Measurements from ENCODE around the gene OSBPL10. TPM values are rescaled to one million over a fixed set of nuclear protein-coding genes. Genes with fewer than 3 reads are reported as not detected.
A peak's percentile ranks its signal among the peaks of the same experiment; 100 is the strongest.
"Not testable (repeated sequence)": the region's sequence is repeated elsewhere in the genome, so short reads cannot be mapped to it uniquely, and the experiment has no call there.

Gene OSBPL10
- total and polyA plus RNA-seq, 5 experiments from 2014 or later, result 0.03 to 11.2 (median 0.08) TPM

DNA sequence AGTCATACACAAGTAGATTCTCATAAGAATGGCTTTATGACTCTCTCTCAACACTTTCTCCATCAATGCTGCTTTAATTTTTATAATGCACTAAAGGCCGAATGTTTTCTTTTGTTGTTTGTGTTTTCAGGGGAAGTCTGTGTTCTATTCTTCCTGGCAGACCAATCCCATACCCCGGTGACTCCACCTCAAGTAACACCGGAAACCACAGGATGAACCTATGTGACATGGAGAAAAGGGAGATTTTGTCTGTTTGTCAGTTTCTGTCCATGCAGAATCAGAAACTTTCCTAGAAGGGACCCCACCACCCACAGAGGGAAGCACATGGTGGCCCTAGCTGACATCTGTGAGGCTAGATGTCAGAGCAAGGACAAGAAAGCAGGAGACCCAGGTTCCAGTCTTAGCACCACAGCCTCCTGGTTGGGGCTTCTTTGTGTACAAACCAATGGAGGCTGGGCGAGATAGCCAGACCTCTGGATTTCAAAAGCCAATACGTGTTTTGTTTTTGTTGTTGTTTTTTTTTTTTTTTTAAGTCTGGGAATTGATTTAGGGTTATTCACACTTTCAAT lies 109.0 kb downstream of the OSBPL10 start:
- ATAC-seq (no peak), DNase-seq (no peak)
- POLR2A ChIA-PET, result interaction anchor here (0.9 kb wide), 1 partner anchor 11 kb away, joined by 3 read pairs; no protein-coding TSS in a partner anchor
- Mint-ChIP-seq H3K27ac (no peak overlapping the region), H3K4me1 (no peaks in the 10 kb centered on the region), H3K27me3 (peaks cover 0 to 10% (median 0%) of the 10 kb centered on the region in 5 donors), H3K4me3 (no peak overlapping the region), H3K36me3 (no peaks in the 10 kb centered on the region), H3K9me3 (no peaks in the 10 kb centered on the region)

DNA sequence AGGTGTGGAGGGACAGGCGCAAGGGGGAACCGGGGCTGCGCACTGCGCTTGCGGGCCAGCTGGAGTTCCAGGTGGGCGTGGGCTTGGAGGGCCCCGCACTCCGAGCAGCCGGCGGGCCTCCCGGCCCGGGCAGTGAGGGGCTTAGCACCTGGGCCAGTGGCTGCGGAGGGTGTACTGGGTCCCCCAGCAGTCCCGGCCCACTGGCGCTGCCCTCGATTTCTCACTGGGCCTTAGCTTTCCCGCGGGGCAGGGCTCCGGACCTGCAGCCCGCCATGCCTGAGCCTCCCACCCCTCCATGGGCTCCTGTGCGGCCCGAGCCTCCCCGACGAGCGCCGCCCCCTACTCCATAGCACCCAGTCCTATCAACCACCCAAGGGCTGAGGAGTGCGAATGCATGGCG lies 111.0 kb downstream of the OSBPL10 start:
- DNase-seq, H3K4me3 Mint-ChIP-seq, H3K27ac Mint-ChIP-seq, H3K9me3 Mint-ChIP-seq, ATAC-seq, POLR2A ChIA-PET, H3K36me3 Mint-ChIP-seq, H3K4me1 Mint-ChIP-seq, H3K27me3 Mint-ChIP-seq: not testable (repeated sequence)

DNA sequence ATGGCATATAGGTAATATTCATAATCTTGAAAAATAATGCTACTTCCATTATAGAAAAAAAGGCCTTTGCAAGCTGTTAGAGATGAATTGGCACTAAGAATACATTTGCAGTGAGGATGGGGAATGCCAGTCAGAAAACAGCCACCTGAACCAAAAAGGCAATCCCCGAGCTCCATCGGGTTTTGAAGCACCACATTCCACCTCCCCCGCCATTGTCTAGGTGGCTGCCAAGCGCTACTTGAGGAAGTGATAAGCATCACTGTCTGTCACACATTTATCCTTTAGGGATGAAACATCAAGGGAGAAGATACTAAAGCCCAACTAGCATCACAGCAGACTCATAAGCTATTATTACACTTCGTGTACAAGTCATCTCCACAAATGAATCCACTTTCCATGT lies 112.8 kb downstream of the OSBPL10 start:
- DNase-seq, result no peak
- Mint-ChIP-seq H3K4me1 (no peaks in the 10 kb centered on the region), H3K4me3 (no peak overlapping the region), H3K27ac (no peak overlapping the region), H3K9me3 (no peaks in the 10 kb centered on the region), H3K36me3 (no peaks in the 10 kb centered on the region), H3K27me3 (peaks cover 0 to 10% (median 0%) of the 10 kb centered on the region in 5 donors)
- no peak for ATAC-seq
- POLR2A ChIA-PET, result no interaction called here

DNA sequence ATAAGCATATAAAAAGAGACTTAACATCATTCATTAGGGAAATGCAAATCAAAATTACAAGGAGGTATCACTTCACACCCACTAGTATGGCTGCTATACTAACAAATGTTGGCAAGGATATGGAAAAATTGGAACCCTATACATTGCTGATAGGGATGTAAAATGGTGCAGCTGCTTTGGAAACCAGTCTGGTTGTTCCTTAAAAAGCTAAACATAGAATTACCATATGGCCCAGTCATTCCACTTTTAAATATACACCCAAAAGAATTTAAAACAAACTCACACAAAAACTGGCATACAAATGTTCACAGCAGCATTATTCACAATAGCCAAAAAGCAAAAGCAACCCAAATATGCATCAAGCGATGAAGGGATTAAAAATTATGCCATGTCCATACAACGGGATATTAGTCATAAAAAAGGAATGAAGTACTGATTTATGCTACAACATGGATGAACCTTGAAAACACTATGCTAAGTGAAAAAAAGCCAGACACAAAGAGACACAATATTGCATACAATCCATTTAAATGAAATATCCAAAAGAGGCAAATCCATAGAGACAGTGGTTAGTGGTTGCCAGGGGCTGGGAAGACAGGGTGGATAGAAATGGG lies 118.3 kb downstream of the OSBPL10 start:
- H3K4me1 Mint-ChIP-seq, result peaks cover 0 to 13% (median 0%) of the 10 kb centered on the region in 4 donors
- H3K4me3 Mint-ChIP-seq, result no peak overlapping the region
- POLR2A ChIA-PET, result no interaction called here
- H3K27me3 Mint-ChIP-seq, result peaks cover 0 to 3% (median 0%) of the 10 kb centered on the region in 5 donors
- no peaks in the 10 kb centered on the region for H3K36me3 Mint-ChIP-seq
- no peak overlapping the region for H3K27ac Mint-ChIP-seq
- DNase-seq (no peak), ATAC-seq (no peak)
- no peaks in the 10 kb centered on the region for H3K9me3 Mint-ChIP-seq

DNA sequence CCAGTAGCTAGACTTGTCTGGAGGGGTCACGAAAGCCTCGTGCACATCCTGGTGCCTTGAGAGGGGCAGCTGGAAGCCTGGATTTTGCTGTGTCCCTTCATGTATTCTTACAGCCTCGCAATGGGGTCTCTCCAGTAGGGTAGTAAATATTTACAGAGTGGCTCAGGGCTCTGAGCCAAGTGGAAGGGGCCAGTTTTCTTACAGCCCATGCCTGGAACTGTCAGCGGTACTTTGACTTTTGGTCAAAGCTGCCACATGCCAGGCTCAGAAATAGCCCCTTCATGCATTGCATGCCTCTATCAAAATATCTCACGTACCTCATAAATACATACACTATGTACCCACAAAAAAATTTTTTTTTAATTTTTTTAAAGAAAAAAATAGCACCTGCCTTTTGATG lies 119.2 kb downstream of the OSBPL10 start:
- peaks cover 0 to 3% (median 0%) of the 10 kb centered on the region in 5 donors for H3K27me3 Mint-ChIP-seq
- POLR2A ChIA-PET, result no interaction called here
- no peak for ATAC-seq

DNA sequence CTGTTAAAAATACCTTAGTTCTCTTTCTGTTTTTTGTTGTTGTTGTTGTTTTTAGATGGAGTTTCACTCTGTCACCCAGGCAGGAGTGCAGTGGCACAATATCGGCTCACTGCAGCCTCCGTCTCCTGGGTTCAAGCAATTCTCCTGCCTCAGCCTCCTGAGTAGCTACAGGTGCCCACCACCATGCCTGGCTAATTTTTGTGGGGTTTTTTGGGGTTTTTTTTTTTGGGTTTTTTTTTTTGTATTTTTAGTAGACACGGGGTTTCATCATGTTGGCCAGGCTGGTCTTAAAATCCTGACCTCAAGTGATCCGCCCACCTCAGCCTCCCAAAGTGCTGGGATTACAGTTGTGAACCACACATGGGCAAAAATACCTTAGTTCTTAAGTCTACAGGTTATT lies 120.4 kb downstream of the OSBPL10 start:
- H3K27ac Mint-ChIP-seq, DNase-seq, H3K27me3 Mint-ChIP-seq, H3K36me3 Mint-ChIP-seq, ATAC-seq, POLR2A ChIA-PET, H3K4me3 Mint-ChIP-seq, H3K9me3 Mint-ChIP-seq: not testable (repeated sequence)
- peaks cover 0 to 13% (median 0%) of the 10 kb centered on the region in 4 donors for H3K4me1 Mint-ChIP-seq

More for the DNA sequence above, 119.2 kb downstream of the OSBPL10 start:
- H3K9me3 Mint-ChIP-seq, result no peaks in the 10 kb centered on the region
- no peaks in the 10 kb centered on the region for H3K36me3 Mint-ChIP-seq
- H3K27ac Mint-ChIP-seq, result no peak overlapping the region
- DNase-seq, result no peak
- no peak overlapping the region for H3K4me3 Mint-ChIP-seq
- peaks cover 0 to 13% (median 0%) of the 10 kb centered on the region in 4 donors for H3K4me1 Mint-ChIP-seq

DNA sequence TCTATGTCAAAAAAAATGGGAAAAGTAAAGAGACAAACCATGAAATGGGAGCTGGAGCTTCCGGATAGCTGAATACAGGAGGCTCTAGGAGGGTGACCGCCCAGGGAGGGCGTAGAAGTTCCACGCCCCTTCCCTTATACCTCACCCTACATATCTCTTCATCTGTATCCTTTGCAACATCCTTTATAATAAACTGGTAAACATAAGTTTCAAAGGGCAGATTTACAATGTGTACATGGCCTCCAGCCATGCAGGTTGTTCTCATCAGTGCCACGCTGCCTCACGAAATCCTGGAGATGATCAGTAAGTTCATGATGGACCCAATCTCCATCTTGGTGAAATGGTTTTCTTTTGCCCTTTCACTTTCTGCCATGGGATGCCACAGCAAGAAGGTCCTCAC lies 121.8 kb downstream of the OSBPL10 start:
- no peaks in the 10 kb centered on the region for H3K36me3 Mint-ChIP-seq
- peaks cover 0 to 3% (median 0%) of the 10 kb centered on the region in 5 donors for H3K27me3 Mint-ChIP-seq
- ATAC-seq (no peak), DNase-seq (no peak)
- POLR2A ChIA-PET, result no interaction called here
- H3K4me1 Mint-ChIP-seq, result peaks cover 0 to 13% (median 0%) of the 10 kb centered on the region in 4 donors
- H3K9me3 Mint-ChIP-seq, result no peaks in the 10 kb centered on the region
- no peak overlapping the region for H3K27ac Mint-ChIP-seq
- H3K4me3 Mint-ChIP-seq, result no peak overlapping the region

DNA sequence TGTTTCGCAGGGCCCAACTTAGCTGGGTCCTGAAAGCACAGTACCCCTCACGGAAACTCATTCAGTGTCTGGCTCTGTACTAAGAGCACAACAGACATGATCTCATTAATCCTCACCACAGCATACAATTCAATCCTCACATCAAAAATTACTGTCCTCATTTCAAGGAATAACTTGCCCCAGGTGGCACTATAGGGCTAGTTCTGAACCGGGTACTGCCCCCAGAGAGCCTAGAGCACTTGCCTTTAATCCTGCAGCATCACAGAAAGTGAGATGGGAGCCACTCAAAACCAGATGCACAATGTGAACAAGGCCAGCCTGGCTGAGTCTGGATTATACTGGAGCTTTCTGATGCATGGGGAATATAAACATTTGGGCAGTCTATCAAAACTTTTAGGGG lies 122.6 kb downstream of the OSBPL10 start:
- Mint-ChIP-seq H3K36me3 (no peaks in the 10 kb centered on the region), H3K9me3 (no peaks in the 10 kb centered on the region), H3K4me3 (no peak overlapping the region), H3K27ac (peak overlapping the region in 2 of 10 donors; percentile 9 to 48), H3K27me3 (peaks cover 0 to 3% (median 0%) of the 10 kb centered on the region in 5 donors), H3K4me1 (peaks cover 0 to 15% (median under 1%) of the 10 kb centered on the region in 4 donors)
- no peak for DNase-seq
- ATAC-seq, result no peak
- POLR2A ChIA-PET, result no interaction called here

DNA sequence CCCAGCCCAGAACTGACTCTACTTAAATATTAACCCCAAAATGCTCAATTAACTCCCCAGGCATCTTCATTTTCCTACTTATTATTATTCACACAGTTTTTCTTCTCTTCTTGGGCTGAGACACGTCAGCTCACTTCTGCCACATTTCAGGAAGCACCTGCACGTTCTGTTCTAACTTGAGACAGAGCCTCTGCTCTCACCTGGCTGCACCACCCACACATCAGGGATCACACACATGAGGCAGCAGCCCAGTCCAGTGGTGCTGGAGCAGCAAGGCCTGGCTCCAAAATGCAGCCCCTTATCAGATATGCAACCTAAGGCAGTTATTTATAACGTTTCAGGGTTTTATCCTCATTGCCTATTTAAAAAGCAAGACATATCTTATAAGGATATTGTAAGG lies 127.5 kb downstream of the OSBPL10 start:
- H3K27ac Mint-ChIP-seq, result no peak overlapping the region
- no peak for ATAC-seq
- POLR2A ChIA-PET, result no interaction called here
- no peak overlapping the region for H3K4me3 Mint-ChIP-seq
- DNase-seq, result no peak
- H3K9me3 Mint-ChIP-seq, result no peaks in the 10 kb centered on the region
- no peaks in the 10 kb centered on the region for H3K27me3 Mint-ChIP-seq
- H3K36me3 Mint-ChIP-seq, result no peaks in the 10 kb centered on the region
- peaks cover 0 to 9% (median 3%) of the 10 kb centered on the region in 4 donors for H3K4me1 Mint-ChIP-seq

DNA sequence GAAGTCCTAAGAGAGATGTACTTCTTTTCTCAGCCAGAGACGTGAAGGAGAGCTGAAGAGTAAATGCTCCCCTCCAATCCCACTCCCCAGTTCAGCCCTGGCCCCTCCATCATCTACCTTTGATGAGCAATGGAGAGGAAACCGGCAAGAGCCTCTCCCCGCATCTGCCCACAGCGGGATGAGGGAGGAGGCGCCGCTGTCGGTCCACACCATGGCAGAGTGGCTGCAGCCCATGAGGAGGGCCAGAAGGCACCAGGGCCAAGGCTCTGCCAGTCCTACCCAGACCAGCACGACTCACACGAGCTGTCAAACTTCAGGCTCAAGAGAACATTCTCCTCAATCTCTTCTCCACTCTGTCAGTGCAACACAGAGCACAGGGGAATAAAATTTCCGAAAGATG lies 129.8 kb downstream of the OSBPL10 start:
- H3K27me3 Mint-ChIP-seq, result peaks cover 0 to 6% (median 2%) of the 10 kb centered on the region in 5 donors
- no peaks in the 10 kb centered on the region for H3K9me3 Mint-ChIP-seq
- POLR2A ChIA-PET, result no interaction called here

DNA sequence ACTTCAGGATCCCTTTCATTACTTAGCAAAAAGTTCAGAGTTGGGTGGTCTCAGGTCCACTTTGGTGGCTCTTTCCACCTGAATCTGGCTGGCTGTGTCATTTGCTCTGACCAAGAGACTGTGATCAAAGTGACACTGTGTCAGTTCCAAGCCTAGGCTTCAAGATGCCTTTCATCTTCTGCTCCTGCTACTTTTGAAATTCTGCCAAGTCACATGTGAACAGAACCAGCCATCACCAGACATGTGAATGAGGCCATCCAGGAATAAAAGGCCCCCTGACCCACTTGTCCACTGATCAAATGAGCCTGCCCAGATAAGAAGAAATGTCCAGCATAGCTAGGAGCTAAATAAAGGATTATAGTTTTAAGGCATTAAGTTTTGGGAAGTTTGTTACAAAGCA lies 132.2 kb downstream of the OSBPL10 start:
- Mint-ChIP-seq H3K4me3 (no peak overlapping the region), H3K4me1 (peaks cover 0 to 9% (median 4%) of the 10 kb centered on the region in 4 donors), H3K27me3 (peaks cover 0 to 6% (median 2%) of the 10 kb centered on the region in 5 donors), H3K27ac (no peak overlapping the region), H3K36me3 (no peaks in the 10 kb centered on the region), H3K9me3 (no peaks in the 10 kb centered on the region)
- POLR2A ChIA-PET, result no interaction called here
- no peak for ATAC-seq
- no peak for DNase-seq

More for the DNA sequence above, 129.8 kb downstream of the OSBPL10 start:
- Mint-ChIP-seq H3K4me1 (peaks cover 0 to 9% (median 3%) of the 10 kb centered on the region in 4 donors), H3K36me3 (no peaks in the 10 kb centered on the region), H3K4me3 (no peak overlapping the region), H3K27ac (no peak overlapping the region)
- no peak for ATAC-seq
- DNase-seq, result no peak

DNA sequence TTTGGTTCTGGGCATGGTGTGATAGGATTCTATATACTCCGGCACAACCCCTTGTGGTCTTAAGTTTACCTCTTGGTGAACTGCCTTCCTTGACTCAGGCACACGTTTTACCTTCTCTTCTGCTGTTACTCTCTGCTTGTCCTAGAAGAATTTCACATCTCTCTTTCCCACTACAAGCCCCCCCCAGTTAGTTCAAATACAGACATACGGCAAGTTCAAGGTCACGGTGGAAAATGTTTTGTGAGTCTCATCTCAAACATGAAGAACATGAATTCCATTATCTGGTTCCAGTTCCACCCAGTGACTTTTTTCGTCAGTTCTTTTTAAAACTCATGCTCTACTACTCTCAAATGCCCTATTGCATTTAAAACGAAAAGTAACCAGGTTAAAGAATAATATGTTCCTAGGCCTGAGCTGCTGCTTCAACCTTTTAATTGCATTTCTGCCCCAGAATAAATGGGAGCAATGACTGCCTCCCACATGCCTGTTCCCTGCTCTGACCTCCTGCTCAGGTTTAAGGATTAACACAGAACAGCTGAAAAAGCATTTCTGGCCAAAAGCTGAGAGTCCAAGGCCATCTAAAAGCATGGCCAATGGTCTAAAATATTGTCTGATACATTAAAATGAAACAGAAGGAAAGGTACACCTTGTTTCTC lies 132.8 kb downstream of the OSBPL10 start:
- H3K9me3 Mint-ChIP-seq, result no peaks in the 10 kb centered on the region

DNA sequence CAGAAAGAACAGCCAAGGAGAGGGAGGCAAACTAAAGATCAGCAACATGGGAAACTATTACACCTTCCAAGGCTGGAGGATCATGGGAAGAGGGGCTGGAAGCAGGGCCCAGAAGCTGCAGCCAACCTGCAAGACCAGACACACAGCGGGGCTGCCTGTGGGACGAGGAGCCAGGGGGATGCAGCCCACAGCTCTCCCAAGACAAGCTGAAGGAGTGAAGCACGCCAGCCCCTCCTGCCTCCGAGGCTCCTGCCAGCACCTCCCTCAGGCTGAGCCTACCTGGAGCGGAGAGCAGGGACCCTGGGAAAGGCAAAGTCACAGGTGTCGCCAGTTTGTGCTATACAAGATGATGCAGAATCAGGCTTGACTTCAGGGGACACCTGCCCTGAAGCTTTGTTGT lies 133.3 kb downstream of the OSBPL10 start:
- H3K36me3 Mint-ChIP-seq, result no peaks in the 10 kb centered on the region
- no peaks in the 10 kb centered on the region for H3K9me3 Mint-ChIP-seq
- ATAC-seq (no peak), DNase-seq (no peak)
- POLR2A ChIA-PET, result no interaction called here
- no peak overlapping the region for H3K4me3 Mint-ChIP-seq
- H3K27ac Mint-ChIP-seq, result no peak overlapping the region
- H3K4me1 Mint-ChIP-seq, result peaks cover 0 to 3% (median under 1%) of the 10 kb centered on the region in 4 donors
- H3K27me3 Mint-ChIP-seq, result peaks cover 0 to 6% (median 2%) of the 10 kb centered on the region in 5 donors

More for the DNA sequence above, 132.8 kb downstream of the OSBPL10 start:
- POLR2A ChIA-PET, result no interaction called here
- Mint-ChIP-seq H3K4me3 (no peak overlapping the region), H3K27ac (peak overlapping the region in 1 of 10 donors; percentile 7), H3K27me3 (peaks cover 0 to 6% (median 2%) of the 10 kb centered on the region in 5 donors), H3K36me3 (no peaks in the 10 kb centered on the region), H3K4me1 (peaks cover 0 to 6% (median 2%) of the 10 kb centered on the region in 4 donors)
- DNase-seq (no peak), ATAC-seq (no peak)

Measured in naive thymus-derived CD8-positive, alpha-beta T cell (primary cell).